Naive thymus-derived CD4-positive, alpha-beta T cell (primary cell): ENCODE results near the gene SUCNR1. TPM values are rescaled to one million over a fixed set of nuclear protein-coding genes. Genes with fewer than 3 reads are reported as not detected.

Experiments
- ATAC-seq: fragments of 150-1000 bp; cut with Tn5 transposase; 2 replicates; pipeline ENCODE4 v1.10.0; 2021; ENCODE audit warnings: mild to moderate bottlenecking, moderate library complexity
- CTCF ChIA-PET: fragments of 350-600 bp; sonication (Branson Sonifier 250); formaldehyde crosslinking; loops from one replicate; lab custom pipeline; 2021; ENCODE audit warnings: antibody characterized with exemption; lab: Charles Lee
- POLR2A ChIA-PET: fragments of 350-600 bp; sonication (Branson Sonifier 250); formaldehyde crosslinking; loops from one replicate; lab custom pipeline; 2021; ENCODE audit warnings: antibody characterized with exemption, inconsistent platforms; lab: Charles Lee
- DNase-seq, 9 donors: peaks; one replicate each; pipeline versions ENCODE4 v3.0.0 to v3.0.0-alpha.2; 2020 to 2022; ENCODE audit warnings: mixed read lengths in 1 of 9
- H3K27ac ChIP-seq: one replicate; pipeline ENCODE4 v1.7.0; 2013; ENCODE audit warnings: mild to moderate bottlenecking, low read depth, low read length, moderate library complexity
- H3K27me3 ChIP-seq, 2 donors: one replicate each; pipeline ENCODE4 v1.7.0; 2013; ENCODE audit warnings: low read length in 2 of 2, mild to moderate bottlenecking in 2 of 2, moderate library complexity in 2 of 2; ENCODE audit not compliant: control insufficient read depth in 2 of 2, insufficient read depth in 2 of 2
- H3K36me3 ChIP-seq, 3 experiments: 1 replicate in 2 of 3; 2 replicates in 1 of 3; pipeline ENCODE4 v1.7.0; 2013; ENCODE audit warnings: low read length in 3 of 3, mild to moderate bottlenecking in 3 of 3, moderate library complexity in 1 of 3; ENCODE audit not compliant: insufficient read depth in 3 of 3, control insufficient read depth in 2 of 3
- H3K4me1 ChIP-seq, 2 donors: one replicate each; pipeline ENCODE4 v1.7.0; 2013; ENCODE audit warnings: low read length in 2 of 2, mild to moderate bottlenecking in 2 of 2, moderate library complexity in 1 of 2; ENCODE audit not compliant: control insufficient read depth in 2 of 2, insufficient read depth in 2 of 2
- H3K4me3 ChIP-seq: 2 replicates; pipeline ENCODE4 v1.7.0; 2013; ENCODE audit warnings: mild to moderate bottlenecking, low read length
- H3K9me3 ChIP-seq, 3 experiments: 1 replicate in 2 of 3; 2 replicates in 1 of 3; pipeline ENCODE4 v1.7.0; 2013; ENCODE audit warnings: low read length in 3 of 3; ENCODE audit not compliant: control insufficient read depth in 2 of 3
- H3K27ac Mint-ChIP-seq, 9 donors: one replicate each; pipeline ENCODE4 v1.8.0; 2020 to 2022; ENCODE audit warnings: mixed read lengths in 9 of 9, mild to moderate bottlenecking in 8 of 9, moderate library complexity in 5 of 9, inconsistent platforms in 2 of 9
- H3K27me3 Mint-ChIP-seq, 5 donors: one replicate each; pipeline ENCODE4 v1.8.0; 2021 to 2022; ENCODE audit warnings: mixed read lengths in 5 of 5, mild to moderate bottlenecking in 1 of 5
- H3K36me3 Mint-ChIP-seq, 5 donors: one replicate each; pipeline ENCODE4 v1.8.0; 2020 to 2022; ENCODE audit warnings: mixed read lengths in 5 of 5, mild to moderate bottlenecking in 3 of 5, inconsistent platforms in 1 of 5
- H3K4me1 Mint-ChIP-seq, 7 donors: one replicate each; pipeline ENCODE4 v1.8.0; 2020 to 2022; ENCODE audit warnings: mixed read lengths in 7 of 7, mild to moderate bottlenecking in 3 of 7, inconsistent platforms in 1 of 7
- H3K4me3 Mint-ChIP-seq, 10 donors: one replicate each; pipeline ENCODE4 v1.8.0; 2020 to 2022; ENCODE audit warnings: mild to moderate bottlenecking in 10 of 10, mixed read lengths in 10 of 10, moderate library complexity in 6 of 10, inconsistent platforms in 2 of 10
- H3K9me3 Mint-ChIP-seq, 11 donors: one replicate each; pipeline ENCODE4 v1.8.0; 2020 to 2022; ENCODE audit warnings: mixed read lengths in 11 of 11, mild to moderate bottlenecking in 4 of 11, inconsistent platforms in 1 of 11, moderate library complexity in 1 of 11
- intact Hi-C, 2 donors: fragments of 100-400 bp; cut with micrococcal nuclease; formaldehyde crosslinking; loops; one replicate each; pipeline ENCODE4 v1.15.1; 2023
- polyA plus RNA-seq, 2 donors: library from polyadenylated mRNA; unstranded; fragments of 300-500 nt; fragmentation: Illumina TruSeq; gene quantifications; one replicate each; pipeline ENCODE4 v1.2.3, GENCODE V29; 2021
- total RNA-seq, 6 experiments: library from RNA in 5 of 6; stranded (reverse) in 5 of 6; gene quantifications; 1 replicate in 5 of 6; 2 replicates in 1 of 6; pipeline ENCODE4 v1.2.3 and lab custom pipeline; 2021 to 2026

Gene SUCNR1
- total and polyA plus RNA-seq, 7 experiments from 2014 or later = 0.12 TPM; not detected in 6

- H3K27me3 Mint-ChIP-seq = peaks cover 0 to 23% (median 11%) of the 10 kb centered on the region in 5 donors
- ATAC-seq (no peak), DNase-seq (no peak)
- no peaks in the 10 kb centered on the region for H3K4me1 ChIP-seq
- H3K27ac Mint-ChIP-seq = no peak overlapping the region
- H3K4me3 Mint-ChIP-seq = no peak overlapping the region
- no peaks in the 10 kb centered on the region for H3K36me3 ChIP-seq
- peaks cover 0 to 14% (median 2%) of the 10 kb centered on the region in 11 donors for H3K9me3 Mint-ChIP-seq
- ChIA-PET POLR2A (no interaction called here), CTCF (no interaction called here)
- H3K4me3 ChIP-seq = no peak overlapping the region
- no peaks in the 10 kb centered on the region for H3K4me1 Mint-ChIP-seq
- no peaks in the 10 kb centered on the region for H3K27me3 ChIP-seq
- peaks cover 0 to 10% (median 0%) of the 10 kb centered on the region in 5 donors for H3K36me3 Mint-ChIP-seq
- intact Hi-C loops = no loop called here
- H3K9me3 ChIP-seq = no peaks in the 10 kb centered on the region
- H3K27ac ChIP-seq = no peak overlapping the region
Measured at GRCh38 chr3:151912028-151912427, 38.6 kb downstream of the SUCNR1 start.

GRCh38 chr3:151916781-151917180, 43.3 kb downstream of the SUCNR1 start:
- Mint-ChIP-seq H3K27me3 (peaks cover 0 to 10% (median 6%) of the 10 kb centered on the region in 5 donors), H3K4me1 (no peaks in the 10 kb centered on the region), H3K36me3 (peaks cover 0 to 4% (median 0%) of the 10 kb centered on the region in 5 donors), H3K9me3 (peaks cover 0 to 9% (median 0%) of the 10 kb centered on the region in 11 donors), H3K4me3 (no peak overlapping the region), H3K27ac (no peak overlapping the region)
- Histone ChIP-seq H3K4me3 (no peak overlapping the region), H3K4me1 (no peaks in the 10 kb centered on the region), H3K27ac (no peak overlapping the region), H3K27me3 (no peaks in the 10 kb centered on the region), H3K9me3 (no peaks in the 10 kb centered on the region), H3K36me3 (no peaks in the 10 kb centered on the region)
- ATAC-seq (no peak), DNase-seq (no peak)
- intact Hi-C loops = loop anchor here (5.0 kb wide), 2 partner anchors 79 to 749 kb away; no protein-coding TSS in a partner anchor
- CTCF ChIA-PET = no interaction called here
- POLR2A ChIA-PET = no interaction called here

- CTCF ChIA-PET = interaction anchor here (0.9 to 1.1 kb wide), 3 partner anchors 33 to 658 kb away, joined by 3 read pairs; no protein-coding TSS in a partner anchor
- POLR2A ChIA-PET = no interaction called here
- Histone ChIP-seq H3K36me3 (no peaks in the 10 kb centered on the region), H3K27me3 (no peaks in the 10 kb centered on the region), H3K4me1 (no peaks in the 10 kb centered on the region), H3K27ac (no peak overlapping the region), H3K9me3 (no peaks in the 10 kb centered on the region), H3K4me3 (no peak overlapping the region)
- Mint-ChIP-seq H3K27me3 (peaks cover 0 to 7% (median 0%) of the 10 kb centered on the region in 5 donors), H3K9me3 (peaks cover 0 to 5% (median 0%) of the 10 kb centered on the region in 11 donors), H3K4me1 (no peaks in the 10 kb centered on the region), H3K36me3 (no peaks in the 10 kb centered on the region), H3K4me3 (no peak overlapping the region), H3K27ac (no peak overlapping the region)
- intact Hi-C loops = loop anchor here (1.0 to 5.0 kb wide), 8 partner anchors 81 to 751 kb away; no protein-coding TSS in a partner anchor
- DNase-seq = peak in 5 of 9 donors; percentile 11 to 40 (median 21)
- ATAC-seq = peak; percentile 57
Measured at GRCh38 chr3:151918253-151919029, 45.0 kb downstream of the SUCNR1 start.

GRCh38 chr3:151919030-151919328, 45.5 kb downstream of the SUCNR1 start:
- H3K36me3 Mint-ChIP-seq = no peaks in the 10 kb centered on the region
- no peak for ATAC-seq
- CTCF ChIA-PET = interaction anchor here (0.9 to 1.1 kb wide), 3 partner anchors 32 to 657 kb away, joined by 3 read pairs; no protein-coding TSS in a partner anchor

GRCh38 chr3:151919446-151919845, 46.0 kb downstream of the SUCNR1 start:
- CTCF ChIA-PET = interaction anchor here (1.1 kb wide), 1 partner anchor 657 kb away, joined by 3 read pairs; no protein-coding TSS in a partner anchor
- DNase-seq = no peak
- Histone ChIP-seq H3K9me3 (no peaks in the 10 kb centered on the region), H3K4me1 (no peaks in the 10 kb centered on the region), H3K27me3 (no peaks in the 10 kb centered on the region), H3K27ac (no peak overlapping the region), H3K36me3 (no peaks in the 10 kb centered on the region), H3K4me3 (no peak overlapping the region)
- Mint-ChIP-seq H3K4me1 (no peaks in the 10 kb centered on the region), H3K9me3 (peaks cover 0 to 5% (median 0%) of the 10 kb centered on the region in 11 donors), H3K27me3 (peaks cover 0 to 7% (median 0%) of the 10 kb centered on the region in 5 donors), H3K4me3 (no peak overlapping the region), H3K36me3 (no peaks in the 10 kb centered on the region), H3K27ac (no peak overlapping the region)
- no peak for ATAC-seq
- POLR2A ChIA-PET = no interaction called here
- intact Hi-C loops = loop anchor here (2.0 to 5.0 kb wide), 3 partner anchors 82 to 752 kb away; no protein-coding TSS in a partner anchor

More at GRCh38 chr3:151919030-151919328, 45.5 kb downstream of the SUCNR1 start:
- POLR2A ChIA-PET = no interaction called here
- Mint-ChIP-seq H3K27me3 (peaks cover 0 to 7% (median 0%) of the 10 kb centered on the region in 5 donors), H3K4me3 (no peak overlapping the region), H3K9me3 (peaks cover 0 to 5% (median 0%) of the 10 kb centered on the region in 11 donors), H3K27ac (no peak overlapping the region), H3K4me1 (no peaks in the 10 kb centered on the region)
- H3K36me3 ChIP-seq = no peaks in the 10 kb centered on the region
- no peak overlapping the region for H3K27ac ChIP-seq
- no peaks in the 10 kb centered on the region for H3K27me3 ChIP-seq
- H3K4me3 ChIP-seq = no peak overlapping the region
- H3K4me1 ChIP-seq = no peaks in the 10 kb centered on the region
- H3K9me3 ChIP-seq = no peaks in the 10 kb centered on the region
- intact Hi-C loops = loop anchor here (2.0 to 5.0 kb wide), 3 partner anchors 82 to 752 kb away; no protein-coding TSS in a partner anchor
- no peak for DNase-seq

GRCh38 chr3:151923901-151924300, 50.5 kb downstream of the SUCNR1 start:
- DNase-seq (no peak), ATAC-seq (no peak)
- Mint-ChIP-seq H3K4me1 (peaks cover 0 to 5% (median 0%) of the 10 kb centered on the region in 7 donors), H3K4me3 (no peak overlapping the region), H3K27me3 (peaks cover 0 to 2% (median 0%) of the 10 kb centered on the region in 5 donors), H3K27ac (no peak overlapping the region), H3K36me3 (no peaks in the 10 kb centered on the region), H3K9me3 (peaks cover 0 to 1% (median 0%) of the 10 kb centered on the region in 11 donors)
- POLR2A ChIA-PET = no interaction called here
- Histone ChIP-seq H3K27ac (no peak overlapping the region), H3K9me3 (no peaks in the 10 kb centered on the region), H3K4me3 (no peak overlapping the region), H3K4me1 (no peaks in the 10 kb centered on the region), H3K27me3 (no peaks in the 10 kb centered on the region), H3K36me3 (no peaks in the 10 kb centered on the region)
- CTCF ChIA-PET = interaction anchor here (0.6 kb wide), 1 partner anchor 566 kb away, joined by 3 read pairs; no protein-coding TSS in a partner anchor
- intact Hi-C loops = no loop called here
